Karpas-422 (cell line): ENCODE measurements around the gene METTL14. TPM values are rescaled to one million over a fixed set of nuclear protein-coding genes. Genes with fewer than 3 reads are reported as not detected.

Source experiments
- DNase-seq: peaks from one replicate; pipeline ENCODE4 v3.0.0-alpha.2; 2015
- H2AFZ ChIP-seq: fragments of 200-600 bp; sonication (generic); 2 replicates; pipeline ENCODE4 v1.6.1; 2014; ENCODE audit warnings: antibody characterized with exemption, low read length, mixed read lengths
- H3K27ac ChIP-seq: fragments of 200-600 bp; sonication (generic); 2 replicates; pipeline ENCODE4 v1.5.1; 2014; ENCODE audit warnings: mild to moderate bottlenecking, low read length, moderate library complexity
- H3K27me3 ChIP-seq: fragments of 200-600 bp; sonication (generic); 2 replicates; pipeline ENCODE4 v1.6.1; 2014; ENCODE audit warnings: low read length, mixed read lengths
- H3K36me3 ChIP-seq: fragments of 200-600 bp; sonication (generic); 2 replicates; pipeline ENCODE4 v1.6.1; 2014; ENCODE audit warnings: low read length, mixed read lengths; ENCODE audit not compliant: insufficient read depth
- H3K4me1 ChIP-seq: fragments of 200-600 bp; sonication (generic); 2 replicates; pipeline ENCODE4 v1.6.1; 2014; ENCODE audit warnings: mild to moderate bottlenecking, low read length, mixed read lengths
- H3K4me2 ChIP-seq: fragments of 200-600 bp; sonication (generic); 2 replicates; pipeline ENCODE4 v1.6.1; 2014; ENCODE audit warnings: low read length, low read depth, mild to moderate bottlenecking; ENCODE audit not compliant: poor library complexity, severe bottlenecking
- H3K4me3 ChIP-seq: fragments of 200-600 bp; sonication (generic); 2 replicates; pipeline ENCODE4 v1.5.1; 2014; ENCODE audit warnings: mild to moderate bottlenecking, antibody characterized with exemption, low read length, mixed read lengths
- H3K79me2 ChIP-seq: fragments of 200-600 bp; sonication (generic); 2 replicates; pipeline ENCODE4 v1.6.1; 2014; ENCODE audit warnings: mild to moderate bottlenecking, low read length, mixed read lengths
- H3K9ac ChIP-seq: fragments of 200-600 bp; sonication (generic); 2 replicates; pipeline ENCODE4 v1.6.0; 2014; ENCODE audit warnings: low read length
- H3K9me2 ChIP-seq: fragments of 200-600 bp; sonication (generic), shearing (Covaris generic); replicated peaks from 2 replicates; pipeline ENCODE4 v1.6.0; 2014; ENCODE audit warnings: mild to moderate bottlenecking, low read length, moderate library complexity; ENCODE audit not compliant: insufficient read depth
- H3K9me3 ChIP-seq: fragments of 300-700, 200-600 bp; sonication (generic); 2 replicates; pipeline ENCODE4 v1.6.1; 2014; ENCODE audit warnings: low read length, mixed read lengths
- H4K20me1 ChIP-seq: fragments of 200-600 bp; sonication (generic); 2 replicates; pipeline ENCODE4 v1.6.1; 2014; ENCODE audit warnings: mild to moderate bottlenecking, antibody characterized with exemption, low read length, low read depth; ENCODE audit not compliant: insufficient read depth
- total RNA-seq: library from RNA; depleted of rRNA; stranded (reverse); fragments of >200 nt; shearing (Covaris generic); gene quantifications from 2 replicates; pipeline ENCODE4 v1.2.3, GENCODE V29; 2014; ENCODE audit warnings: low replicate concordance

Gene METTL14
- total RNA-seq, 1 experiment from 2014 or later = 11.6 TPM

GRCh38 chr4:118683513-118683912, 1.7 kb upstream of the METTL14 start:
- peaks cover 34% of the 10 kb centered on the region for H3K4me1 ChIP-seq
- no peak overlapping the region for H3K4me3 ChIP-seq
- no peak overlapping the region for H3K9ac ChIP-seq
- H4K20me1 ChIP-seq = peaks cover 12% of the 10 kb centered on the region; the same call in 1 of the 2 replicates
- peak overlapping the region; percentile 57 for H2AFZ ChIP-seq
- no peak overlapping the region for H3K27ac ChIP-seq
- no peaks in the 10 kb centered on the region for H3K27me3 ChIP-seq
- peaks cover 4% of the 10 kb centered on the region for H3K9me2 ChIP-seq
- peak; percentile 61 for DNase-seq
- H3K79me2 ChIP-seq = peaks cover 31% of the 10 kb centered on the region
- H3K9me3 ChIP-seq = no peaks in the 10 kb centered on the region
- H3K36me3 ChIP-seq = peaks cover 10% of the 10 kb centered on the region; the same call in 1 of the 2 replicates
- H3K4me2 ChIP-seq = peak overlapping the region; percentile 28

GRCh38 chr4:118703118-118703517, 17.9 kb downstream of the METTL14 start:
- no peak overlapping the region for H3K4me3 ChIP-seq
- no peaks in the 10 kb centered on the region for H3K9me2 ChIP-seq
- H3K9ac ChIP-seq = no peak overlapping the region
- no peak for DNase-seq
- no peak overlapping the region for H2AFZ ChIP-seq
- H3K4me1 ChIP-seq = no peaks in the 10 kb centered on the region
- H3K79me2 ChIP-seq = peaks cover 21% of the 10 kb centered on the region
- no peaks in the 10 kb centered on the region for H3K27me3 ChIP-seq
- no peaks in the 10 kb centered on the region for H3K9me3 ChIP-seq
- no peak overlapping the region for H3K27ac ChIP-seq
- peaks cover 72% of the 10 kb centered on the region for H3K36me3 ChIP-seq
- H3K4me2 ChIP-seq = no peak overlapping the region
- no peaks in the 10 kb centered on the region for H4K20me1 ChIP-seq

GRCh38 chr4:118711052-118711451, 25.9 kb downstream of the METTL14 start:
- Histone ChIP-seq H3K4me2 (no peak overlapping the region), H3K36me3 (peaks cover 52% of the 10 kb centered on the region), H3K4me1 (peaks cover 4% of the 10 kb centered on the region), H3K27ac (no peak overlapping the region), H3K79me2 (peaks cover 16% of the 10 kb centered on the region; the same call in 1 of the 2 replicates), H3K27me3 (no peaks in the 10 kb centered on the region), H2AFZ (no peak overlapping the region), H3K4me3 (no peak overlapping the region), H3K9me3 (no peaks in the 10 kb centered on the region), H3K9me2 (no peaks in the 10 kb centered on the region), H4K20me1 (no peaks in the 10 kb centered on the region), H3K9ac (no peak overlapping the region)
- no peak for DNase-seq

GRCh38 chr4:118712872-118713271, 27.7 kb downstream of the METTL14 start:
- no peak overlapping the region for H3K27ac ChIP-seq
- H3K4me2 ChIP-seq = no peak overlapping the region
- no peak overlapping the region for H3K4me3 ChIP-seq
- H4K20me1 ChIP-seq = no peaks in the 10 kb centered on the region
- no peaks in the 10 kb centered on the region for H3K9me2 ChIP-seq
- H3K4me1 ChIP-seq = peaks cover 8% of the 10 kb centered on the region
- no peak overlapping the region for H3K9ac ChIP-seq
- H3K9me3 ChIP-seq = no peaks in the 10 kb centered on the region
- H3K27me3 ChIP-seq = no peaks in the 10 kb centered on the region
- peaks cover 8% of the 10 kb centered on the region; the same call in 1 of the 2 replicates for H3K79me2 ChIP-seq
- DNase-seq = no peak
- H2AFZ ChIP-seq = no peak overlapping the region
- H3K36me3 ChIP-seq = peaks cover 42% of the 10 kb centered on the region

GRCh38 chr4:118714682-118715081, 29.5 kb downstream of the METTL14 start:
- Histone ChIP-seq H2AFZ (no peak overlapping the region), H3K27ac (no peak overlapping the region), H3K4me3 (no peak overlapping the region), H3K4me2 (no peak overlapping the region), H3K9me2 (no peaks in the 10 kb centered on the region), H3K9me3 (no peaks in the 10 kb centered on the region), H4K20me1 (no peaks in the 10 kb centered on the region), H3K36me3 (peaks cover 25% of the 10 kb centered on the region), H3K9ac (no peak overlapping the region), H3K4me1 (peaks cover 8% of the 10 kb centered on the region), H3K27me3 (no peaks in the 10 kb centered on the region), H3K79me2 (no peaks in the 10 kb centered on the region)
- DNase-seq = no peak

GRCh38 chr4:118716304-118716703, 31.1 kb downstream of the METTL14 start:
- H3K79me2 ChIP-seq = no peaks in the 10 kb centered on the region
- H3K27me3 ChIP-seq = no peaks in the 10 kb centered on the region
- peaks cover 11% of the 10 kb centered on the region; the same call in 1 of the 2 replicates for H3K36me3 ChIP-seq
- H3K27ac ChIP-seq = no peak overlapping the region
- H3K9me3 ChIP-seq = no peaks in the 10 kb centered on the region
- no peak overlapping the region for H3K4me3 ChIP-seq
- H3K9ac ChIP-seq = no peak overlapping the region
- H3K4me2 ChIP-seq = no peak overlapping the region
- DNase-seq = no peak
- H4K20me1 ChIP-seq = no peaks in the 10 kb centered on the region
- no peak overlapping the region for H2AFZ ChIP-seq
- peaks cover 8% of the 10 kb centered on the region for H3K4me1 ChIP-seq
- no peaks in the 10 kb centered on the region for H3K9me2 ChIP-seq

- no peaks in the 10 kb centered on the region for H3K9me3 ChIP-seq
- no peaks in the 10 kb centered on the region for H4K20me1 ChIP-seq
- no peaks in the 10 kb centered on the region for H3K9me2 ChIP-seq
- no peak for DNase-seq
- H2AFZ ChIP-seq = no peak overlapping the region
- no peaks in the 10 kb centered on the region for H3K79me2 ChIP-seq
- peaks cover 8% of the 10 kb centered on the region for H3K4me1 ChIP-seq
- H3K9ac ChIP-seq = no peak overlapping the region
- H3K27ac ChIP-seq = no peak overlapping the region
- H3K4me3 ChIP-seq = no peak overlapping the region
- no peaks in the 10 kb centered on the region for H3K27me3 ChIP-seq
- no peak overlapping the region for H3K4me2 ChIP-seq
- H3K36me3 ChIP-seq = peaks cover 11% of the 10 kb centered on the region; the same call in 1 of the 2 replicates
These were observed 33.4 kb downstream of the METTL14 start for GRCh38 chr4:118718511-118719170.

GRCh38 chr4:118721752-118722151, 36.6 kb downstream of the METTL14 start:
- no peak overlapping the region for H3K27ac ChIP-seq
- H4K20me1 ChIP-seq = no peaks in the 10 kb centered on the region
- no peak for DNase-seq
- no peaks in the 10 kb centered on the region for H3K9me3 ChIP-seq
- H3K27me3 ChIP-seq = no peaks in the 10 kb centered on the region
- H3K9ac ChIP-seq = no peak overlapping the region
- H3K79me2 ChIP-seq = no peaks in the 10 kb centered on the region
- no peak overlapping the region for H3K4me3 ChIP-seq
- no peak overlapping the region for H3K4me2 ChIP-seq
- peaks cover 22% of the 10 kb centered on the region for H3K36me3 ChIP-seq
- H3K9me2 ChIP-seq = no peaks in the 10 kb centered on the region
- no peak overlapping the region for H2AFZ ChIP-seq
- H3K4me1 ChIP-seq = no peaks in the 10 kb centered on the region
